ENCODE results near the gene THSD7A. TPM values are rescaled to one million over a fixed set of nuclear protein-coding genes. Genes with fewer than 3 reads are reported as not detected.

Gene THSD7A
- total and polyA plus RNA-seq, 4 donors = 0.15 to 2.7 (median 1.9) TPM

DNA sequence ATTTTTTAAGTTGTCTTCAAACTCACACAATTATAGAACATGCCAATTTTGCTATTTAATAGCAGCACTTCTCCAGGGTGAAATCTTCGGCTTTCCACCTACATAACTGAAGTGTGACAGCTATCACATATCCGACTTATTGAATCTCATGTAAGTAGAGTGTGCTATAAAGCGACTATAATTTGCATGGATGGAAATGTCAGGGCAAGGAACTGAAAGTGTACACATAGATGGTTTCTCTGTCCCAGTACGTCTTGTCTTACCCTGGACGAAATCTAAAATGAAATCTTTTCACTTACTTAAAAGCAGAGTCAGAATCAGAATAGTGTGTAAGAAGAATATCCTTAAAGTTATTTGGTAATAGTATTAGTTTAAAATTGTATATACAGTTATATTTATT lies 132.3 kb downstream of the THSD7A start:
- H3K4me1 ChIP-seq (ENCODE audit: control insufficient read depth in 4 of 4, insufficient read depth in 4 of 4, low read length in 3 of 4) = no peaks in the 10 kb centered on the region
- TF ChIP-seq, protein P1, sequence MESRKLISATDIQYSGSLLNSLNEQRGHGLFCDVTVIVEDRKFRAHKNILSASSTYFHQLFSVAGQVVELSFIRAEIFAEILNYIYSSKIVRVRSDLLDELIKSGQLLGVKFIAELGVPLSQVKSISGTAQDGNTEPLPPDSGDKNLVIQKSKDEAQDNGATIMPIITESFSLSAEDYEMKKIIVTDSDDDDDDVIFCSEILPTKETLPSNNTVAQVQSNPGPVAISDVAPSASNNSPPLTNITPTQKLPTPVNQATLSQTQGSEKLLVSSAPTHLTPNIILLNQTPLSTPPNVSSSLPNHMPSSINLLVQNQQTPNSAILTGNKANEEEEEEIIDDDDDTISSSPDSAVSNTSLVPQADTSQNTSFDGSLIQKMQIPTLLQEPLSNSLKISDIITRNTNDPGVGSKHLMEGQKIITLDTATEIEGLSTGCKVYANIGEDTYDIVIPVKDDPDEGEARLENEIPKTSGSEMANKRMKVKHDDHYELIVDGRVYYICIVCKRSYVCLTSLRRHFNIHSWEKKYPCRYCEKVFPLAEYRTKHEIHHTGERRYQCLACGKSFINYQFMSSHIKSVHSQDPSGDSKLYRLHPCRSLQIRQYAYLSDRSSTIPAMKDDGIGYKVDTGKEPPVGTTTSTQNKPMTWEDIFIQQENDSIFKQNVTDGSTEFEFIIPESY (IDR thresholded peaks at IDR 0.05) = no peak
- TF ChIP-seq FOXA1 (IDR thresholded peaks at IDR 0.05) = no peak
- TF ChIP-seq, protein P2, sequence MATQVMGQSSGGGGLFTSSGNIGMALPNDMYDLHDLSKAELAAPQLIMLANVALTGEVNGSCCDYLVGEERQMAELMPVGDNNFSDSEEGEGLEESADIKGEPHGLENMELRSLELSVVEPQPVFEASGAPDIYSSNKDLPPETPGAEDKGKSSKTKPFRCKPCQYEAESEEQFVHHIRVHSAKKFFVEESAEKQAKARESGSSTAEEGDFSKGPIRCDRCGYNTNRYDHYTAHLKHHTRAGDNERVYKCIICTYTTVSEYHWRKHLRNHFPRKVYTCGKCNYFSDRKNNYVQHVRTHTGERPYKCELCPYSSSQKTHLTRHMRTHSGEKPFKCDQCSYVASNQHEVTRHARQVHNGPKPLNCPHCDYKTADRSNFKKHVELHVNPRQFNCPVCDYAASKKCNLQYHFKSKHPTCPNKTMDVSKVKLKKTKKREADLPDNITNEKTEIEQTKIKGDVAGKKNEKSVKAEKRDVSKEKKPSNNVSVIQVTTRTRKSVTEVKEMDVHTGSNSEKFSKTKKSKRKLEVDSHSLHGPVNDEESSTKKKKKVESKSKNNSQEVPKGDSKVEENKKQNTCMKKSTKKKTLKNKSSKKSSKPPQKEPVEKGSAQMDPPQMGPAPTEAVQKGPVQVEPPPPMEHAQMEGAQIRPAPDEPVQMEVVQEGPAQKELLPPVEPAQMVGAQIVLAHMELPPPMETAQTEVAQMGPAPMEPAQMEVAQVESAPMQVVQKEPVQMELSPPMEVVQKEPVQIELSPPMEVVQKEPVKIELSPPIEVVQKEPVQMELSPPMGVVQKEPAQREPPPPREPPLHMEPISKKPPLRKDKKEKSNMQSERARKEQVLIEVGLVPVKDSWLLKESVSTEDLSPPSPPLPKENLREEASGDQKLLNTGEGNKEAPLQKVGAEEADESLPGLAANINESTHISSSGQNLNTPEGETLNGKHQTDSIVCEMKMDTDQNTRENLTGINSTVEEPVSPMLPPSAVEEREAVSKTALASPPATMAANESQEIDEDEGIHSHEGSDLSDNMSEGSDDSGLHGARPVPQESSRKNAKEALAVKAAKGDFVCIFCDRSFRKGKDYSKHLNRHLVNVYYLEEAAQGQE (IDR thresholded peaks at IDR 0.05) = no peak
- no peak for TF ChIP-seq GABPA (IDR thresholded peaks at IDR 0.05 in 1 of 2, conservative IDR thresholded peaks at IDR 0.05 in 1 of 2)
- TF ChIP-seq TAF1 (conservative IDR thresholded peaks at IDR 0.05) = no peak
- no peak for TF ChIP-seq MAX (IDR thresholded peaks at IDR 0.05)
- WGBS = 96% methylated on average over 5 of the region's 5 CpGs
- H3K9me3 ChIP-seq (ENCODE audit: control insufficient read depth in 4 of 4, low read length in 3 of 4) = no peaks in the 10 kb centered on the region
- no peak overlapping the region for H3K4me3 ChIP-seq (ENCODE audit: low read depth in 1 of 3, low read length in 3 of 3)
- no peak overlapping the region for H3K27ac ChIP-seq (ENCODE audit: low read depth in 1 of 2, low read length in 2 of 2)
- H3K9ac ChIP-seq (ENCODE audit: low read depth in 1 of 2, low read length in 2 of 2) = no peak overlapping the region
- no peaks in the 10 kb centered on the region for H3K27me3 ChIP-seq (ENCODE audit: control insufficient read depth in 4 of 4, insufficient read depth in 4 of 4, low read length in 3 of 4)
- no peak for DNase-seq (ENCODE audit: low spot score)
- H3K36me3 ChIP-seq (ENCODE audit: control insufficient read depth in 4 of 4, insufficient read depth in 3 of 4, low read depth in 1 of 4, low read length in 3 of 4) = no peaks in the 10 kb centered on the region

DNA sequence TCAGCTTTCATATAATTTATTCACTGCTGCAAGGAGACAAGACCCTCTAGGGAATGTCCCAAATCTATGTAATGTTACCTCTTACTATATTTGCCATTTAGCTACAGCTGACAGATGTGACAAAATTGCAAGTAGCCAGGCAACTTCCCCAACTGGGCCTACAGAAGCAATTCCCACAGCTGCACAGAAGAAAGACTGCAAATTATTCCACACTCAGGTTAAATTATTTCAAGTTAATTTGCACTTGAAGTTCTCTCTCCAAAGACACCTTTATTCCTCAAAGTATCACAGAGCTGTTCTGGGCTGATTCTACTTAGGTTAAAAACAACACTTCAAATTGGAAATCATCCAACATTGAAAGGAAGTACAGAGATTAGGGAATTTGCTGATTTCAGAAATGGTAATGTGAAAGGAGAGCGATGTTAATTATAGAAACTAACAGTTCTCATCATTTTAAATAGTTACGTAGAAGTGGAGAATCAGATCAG lies 133.6 kb downstream of the THSD7A start:
- TF ChIP-seq FOXA2 (IDR thresholded peaks at IDR 0.05) = no peak
- H3K36me3 ChIP-seq (ENCODE audit: control insufficient read depth in 4 of 4, insufficient read depth in 3 of 4, low read depth in 1 of 4, low read length in 3 of 4) = no peaks in the 10 kb centered on the region
- H3K27ac ChIP-seq (ENCODE audit: low read depth in 1 of 2, low read length in 2 of 2) = no peak overlapping the region
- H3K4me1 ChIP-seq (ENCODE audit: control insufficient read depth in 4 of 4, insufficient read depth in 4 of 4, low read length in 3 of 4) = no peaks in the 10 kb centered on the region
- no peaks in the 10 kb centered on the region for H3K27me3 ChIP-seq (ENCODE audit: control insufficient read depth in 4 of 4, insufficient read depth in 4 of 4, low read length in 3 of 4)
- WGBS = 73% methylated on average over 2 of the region's 2 CpGs
- H3K9me3 ChIP-seq (ENCODE audit: control insufficient read depth in 4 of 4, low read length in 3 of 4) = no peaks in the 10 kb centered on the region
- DNase-seq (ENCODE audit: low spot score) = no peak
- no peak overlapping the region for H3K4me3 ChIP-seq (ENCODE audit: low read depth in 1 of 3, low read length in 3 of 3)
- H3K9ac ChIP-seq (ENCODE audit: low read depth in 1 of 2, low read length in 2 of 2) = no peak overlapping the region

DNA sequence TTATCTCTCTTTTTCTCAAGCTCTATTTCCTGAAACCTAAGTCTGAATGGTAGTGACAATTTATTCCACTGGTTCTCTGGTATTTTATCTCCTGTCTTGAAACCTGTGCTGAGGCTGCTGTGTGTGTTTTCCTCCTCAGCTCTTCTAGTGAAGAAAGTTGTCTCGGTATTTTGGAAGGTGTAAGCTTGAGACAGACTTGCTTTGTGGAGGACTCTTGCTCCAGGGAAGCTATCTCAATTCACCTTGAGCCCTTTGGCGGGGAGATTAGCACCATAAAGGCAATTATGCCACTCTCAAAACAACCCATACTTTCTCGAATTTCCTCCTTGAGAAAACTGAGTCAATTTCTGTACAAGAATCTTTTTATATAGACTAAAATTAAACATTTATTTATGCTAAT lies 141.6 kb downstream of the THSD7A start:
- WGBS = 80% methylated on average over 3 of the region's 3 CpGs
- Histone ChIP-seq H3K9ac (ENCODE audit: low read depth in 1 of 2, low read length in 2 of 2) (no peak overlapping the region), H3K4me1 (ENCODE audit: control insufficient read depth in 4 of 4, insufficient read depth in 4 of 4, low read length in 3 of 4) (no peaks in the 10 kb centered on the region), H3K36me3 (ENCODE audit: control insufficient read depth in 4 of 4, insufficient read depth in 3 of 4, low read depth in 1 of 4, low read length in 3 of 4) (no peaks in the 10 kb centered on the region), H3K4me3 (ENCODE audit: low read depth in 1 of 3, low read length in 3 of 3) (no peak overlapping the region), H3K27ac (ENCODE audit: low read depth in 1 of 2, low read length in 2 of 2) (no peak overlapping the region), H3K27me3 (ENCODE audit: control insufficient read depth in 4 of 4, insufficient read depth in 4 of 4, low read length in 3 of 4) (no peaks in the 10 kb centered on the region), H3K9me3 (ENCODE audit: control insufficient read depth in 4 of 4, low read length in 3 of 4) (peaks cover 0 to 1% (median 0%) of the 10 kb centered on the region in 4 donors)
- TF ChIP-seq HNF4A (conservative IDR thresholded peaks at IDR 0.05) = no peak
- no peak for TF ChIP-seq FOXA2 (IDR thresholded peaks at IDR 0.05)
- TF ChIP-seq MAX (IDR thresholded peaks at IDR 0.05) = no peak
- DNase-seq (ENCODE audit: low spot score) = no peak

Data from liver (tissue), 9 donors.